Measurements from ENCODE around the gene NLRX1. TPM values are rescaled to one million over a fixed set of nuclear protein-coding genes. Genes with fewer than 3 reads are reported as not detected.
"Not testable (repeated sequence)": the region's sequence is repeated elsewhere in the genome, so short reads cannot be mapped to it uniquely, and the experiment has no call there.

NLRX1 gene
- polyA plus RNA-seq, 1 experiment = 19.4 TPM

- Histone ChIP-seq H3K27me3 (ENCODE audit: control insufficient read depth, insufficient read depth, low read length) (no peaks in the 10 kb centered on the region), H3K4me3 (ENCODE audit: low read depth, low read length) (no peak overlapping the region), H3K36me3 (ENCODE audit: control insufficient read depth, insufficient read depth, low read length) (no peaks in the 10 kb centered on the region)
- CTCF ChIA-PET = interaction anchor here (0.6 to 2.3 kb wide), 2 partner anchors 13 to 64 kb away, joined by 3 to 6 read pairs; no protein-coding TSS in a partner anchor
- POLR2A ChIA-PET = interaction anchor here (0.6 kb wide), 1 partner anchor 12 kb away, joined by 8 read pairs; no protein-coding TSS in a partner anchor
- no peak for TF ChIP-seq CTCF (IDR thresholded peaks at IDR 0.05; ENCODE audit: insufficient read depth, low read depth, low read length)
- DNase-seq (ENCODE audit: low read depth) = no peak
Observed at GRCh38 chr11:119210050-119210449, 41.5 kb downstream of the NLRX1 start.

- CTCF ChIA-PET = no interaction called here
- no peaks in the 10 kb centered on the region for H3K27me3 ChIP-seq (ENCODE audit: control insufficient read depth, insufficient read depth, low read length)
- H3K36me3 ChIP-seq (ENCODE audit: control insufficient read depth, insufficient read depth, low read length) = no peaks in the 10 kb centered on the region
- POLR2A ChIA-PET = no interaction called here
- no peak overlapping the region for H3K4me3 ChIP-seq (ENCODE audit: low read depth, low read length)
- no peak for TF ChIP-seq CTCF (IDR thresholded peaks at IDR 0.05; ENCODE audit: insufficient read depth, low read depth, low read length)
- DNase-seq (ENCODE audit: low read depth) = peak; percentile 86
Observed at GRCh38 chr11:119218141-119218878, 49.8 kb downstream of the NLRX1 start.

GRCh38 chr11:119222308-119222707, 53.8 kb downstream of the NLRX1 start:
- H3K4me3 ChIP-seq (ENCODE audit: low read depth, low read length) = no peak overlapping the region
- no peaks in the 10 kb centered on the region for H3K27me3 ChIP-seq (ENCODE audit: control insufficient read depth, insufficient read depth, low read length)
- POLR2A ChIA-PET = interaction anchor here (0.6 to 0.9 kb wide), 2 partner anchors 13 to 98 kb away, joined by 4 to 8 read pairs; no protein-coding TSS in a partner anchor
- no peak for TF ChIP-seq CTCF (IDR thresholded peaks at IDR 0.05; ENCODE audit: insufficient read depth, low read depth, low read length)
- peak; percentile 31 for DNase-seq (ENCODE audit: low read depth)
- no peaks in the 10 kb centered on the region for H3K36me3 ChIP-seq (ENCODE audit: control insufficient read depth, insufficient read depth, low read length)
- CTCF ChIA-PET = interaction anchor here (0.7 to 2.3 kb wide), 3 partner anchors 17 to 61 kb away, joined by 4 to 8 read pairs (median 8); partner anchors contain the start of gene CBL

GRCh38 chr11:119222891-119223290, 54.4 kb downstream of the NLRX1 start:
- DNase-seq (ENCODE audit: low read depth) = no peak
- CTCF ChIA-PET = interaction anchor here (1.7 to 2.3 kb wide), 3 partner anchors 11 to 61 kb away, joined by 4 to 8 read pairs (median 8); partner anchors contain the start of gene CBL
- Histone ChIP-seq H3K27me3 (ENCODE audit: control insufficient read depth, insufficient read depth, low read length) (no peaks in the 10 kb centered on the region), H3K4me3 (ENCODE audit: low read depth, low read length) (no peak overlapping the region), H3K36me3 (ENCODE audit: control insufficient read depth, insufficient read depth, low read length) (no peaks in the 10 kb centered on the region)
- TF ChIP-seq CTCF (IDR thresholded peaks at IDR 0.05; ENCODE audit: insufficient read depth, low read depth, low read length) = no peak
- POLR2A ChIA-PET = interaction anchor here (0.9 kb wide), 1 partner anchor 98 kb away, joined by 4 read pairs; no protein-coding TSS in a partner anchor

- Histone ChIP-seq H3K27me3 (ENCODE audit: control insufficient read depth, insufficient read depth, low read length) (no peaks in the 10 kb centered on the region), H3K36me3 (ENCODE audit: control insufficient read depth, insufficient read depth, low read length) (0 out of 2 replicates have a peak, but pooled peaks cover 1% of the 10 kb centered on the region), H3K4me3 (ENCODE audit: low read depth, low read length) (no peak overlapping the region)
- TF ChIP-seq CTCF (IDR thresholded peaks at IDR 0.05; ENCODE audit: insufficient read depth, low read depth, low read length) = no peak
- DNase-seq (ENCODE audit: low read depth) = no peak
- ChIA-PET POLR2A (no interaction called here), CTCF (interaction anchor here (1.1 to 1.7 kb wide), 4 partner anchors 10 to 53 kb away, joined by 3 to 4 read pairs (median 3); partner anchors contain the start of gene CBL)
Observed at GRCh38 chr11:119223856-119224255, 55.3 kb downstream of the NLRX1 start.

- DNase-seq (ENCODE audit: low read depth); POLR2A ChIA-PET: not testable (repeated sequence)
- CTCF ChIA-PET = interaction anchor here (1.1 kb wide), 1 partner anchor 23 kb away, joined by 5 read pairs; the partner anchor contains the start of gene CBL
Observed at GRCh38 chr11:119228535-119229287, 60.2 kb downstream of the NLRX1 start.

More at GRCh38 chr11:119228535-119229287, 60.2 kb downstream of the NLRX1 start:
- H3K27me3 ChIP-seq (ENCODE audit: control insufficient read depth, insufficient read depth, low read length); H3K4me3 ChIP-seq (ENCODE audit: low read depth, low read length); H3K36me3 ChIP-seq (ENCODE audit: control insufficient read depth, insufficient read depth, low read length): not testable (repeated sequence)
